ENCODE results near the gene RBM14.

The RBM14 gene

DNA sequence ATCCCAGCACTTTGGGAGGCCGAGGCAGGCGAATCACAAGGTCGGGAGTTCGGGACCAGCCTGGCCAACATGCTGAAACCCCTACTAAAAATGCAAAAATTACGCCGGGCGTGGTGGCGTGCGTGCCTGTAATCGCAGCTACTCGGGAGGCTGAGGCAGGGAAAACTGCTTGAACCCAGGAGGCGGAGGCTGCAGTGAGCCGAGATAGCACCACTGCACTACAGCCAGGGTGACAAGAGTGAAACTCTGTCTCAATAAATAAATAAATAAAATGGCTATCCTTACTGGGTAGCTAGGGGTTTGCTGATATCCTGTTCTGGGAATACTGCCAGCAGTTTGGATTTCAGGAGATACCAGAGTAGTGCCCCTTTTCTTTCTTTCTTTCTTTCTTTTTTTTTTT is 2.4 kb upstream of the RBM14 start:
- FAIRE-seq (no peak), DNase-seq (ENCODE audit: insufficient read length, low spot score) (no peak)
- TF ChIP-seq, protein P1, sequence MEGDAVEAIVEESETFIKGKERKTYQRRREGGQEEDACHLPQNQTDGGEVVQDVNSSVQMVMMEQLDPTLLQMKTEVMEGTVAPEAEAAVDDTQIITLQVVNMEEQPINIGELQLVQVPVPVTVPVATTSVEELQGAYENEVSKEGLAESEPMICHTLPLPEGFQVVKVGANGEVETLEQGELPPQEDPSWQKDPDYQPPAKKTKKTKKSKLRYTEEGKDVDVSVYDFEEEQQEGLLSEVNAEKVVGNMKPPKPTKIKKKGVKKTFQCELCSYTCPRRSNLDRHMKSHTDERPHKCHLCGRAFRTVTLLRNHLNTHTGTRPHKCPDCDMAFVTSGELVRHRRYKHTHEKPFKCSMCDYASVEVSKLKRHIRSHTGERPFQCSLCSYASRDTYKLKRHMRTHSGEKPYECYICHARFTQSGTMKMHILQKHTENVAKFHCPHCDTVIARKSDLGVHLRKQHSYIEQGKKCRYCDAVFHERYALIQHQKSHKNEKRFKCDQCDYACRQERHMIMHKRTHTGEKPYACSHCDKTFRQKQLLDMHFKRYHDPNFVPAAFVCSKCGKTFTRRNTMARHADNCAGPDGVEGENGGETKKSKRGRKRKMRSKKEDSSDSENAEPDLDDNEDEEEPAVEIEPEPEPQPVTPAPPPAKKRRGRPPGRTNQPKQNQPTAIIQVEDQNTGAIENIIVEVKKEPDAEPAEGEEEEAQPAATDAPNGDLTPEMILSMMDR (IDR thresholded peaks at IDR 0.05; ENCODE audit: insufficient read depth, missing control alignments) = no peak

GRCh38 chr11:66617155-66617834 is 865 bp downstream of the RBM14 start:
- TF ChIP-seq, protein P1 (IDR thresholded peaks at IDR 0.05; ENCODE audit: insufficient read depth, missing control alignments) = no peak
- DNase-seq (ENCODE audit: insufficient read length, low spot score) (no peak), FAIRE-seq (no peak)

GRCh38 chr11:66619080-66619554 is 2.7 kb downstream of the RBM14 start:
- TF ChIP-seq, protein P1 (IDR thresholded peaks at IDR 0.05; ENCODE audit: insufficient read depth, missing control alignments) = no peak
- no peak for FAIRE-seq
- no peak for DNase-seq (ENCODE audit: insufficient read length, low spot score)

GRCh38 chr11:66624450-66624849 is 8.0 kb downstream of the RBM14 start:
- DNase-seq (ENCODE audit: insufficient read length, low spot score) (no peak), FAIRE-seq (no peak)
- TF ChIP-seq, protein P1 (IDR thresholded peaks at IDR 0.05; ENCODE audit: insufficient read depth, missing control alignments) = no peak

DNA sequence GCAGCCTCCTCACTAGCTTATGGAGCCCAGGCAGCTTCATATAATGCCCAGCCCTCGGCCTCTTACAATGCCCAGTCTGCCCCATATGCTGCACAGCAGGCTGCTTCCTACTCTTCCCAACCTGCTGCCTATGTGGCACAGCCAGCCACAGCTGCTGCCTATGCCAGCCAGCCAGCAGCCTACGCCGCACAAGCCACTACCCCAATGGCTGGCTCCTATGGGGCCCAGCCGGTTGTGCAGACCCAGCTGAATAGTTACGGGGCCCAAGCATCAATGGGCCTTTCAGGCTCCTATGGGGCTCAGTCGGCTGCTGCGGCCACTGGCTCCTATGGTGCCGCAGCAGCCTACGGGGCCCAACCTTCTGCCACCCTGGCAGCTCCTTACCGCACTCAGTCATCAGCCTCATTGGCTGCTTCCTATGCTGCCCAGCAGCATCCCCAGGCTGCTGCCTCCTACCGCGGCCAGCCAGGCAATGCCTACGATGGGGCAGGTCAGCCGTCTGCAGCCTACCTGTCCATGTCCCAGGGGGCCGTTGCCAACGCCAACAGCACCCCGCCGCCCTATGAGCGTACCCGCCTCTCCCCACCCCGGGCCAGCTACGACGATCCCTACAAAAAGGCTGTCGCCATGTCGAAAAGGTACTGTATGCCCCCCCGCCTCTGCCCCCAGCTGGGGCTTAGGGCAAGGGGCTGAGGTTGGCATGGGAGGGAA is 8.8 kb downstream of the RBM14 start:
- FAIRE-seq = no peak
- TF ChIP-seq, protein P1 (IDR thresholded peaks at IDR 0.05; ENCODE audit: insufficient read depth, missing control alignments) = no peak
- no peak for DNase-seq (ENCODE audit: insufficient read length, low spot score)

DNA sequence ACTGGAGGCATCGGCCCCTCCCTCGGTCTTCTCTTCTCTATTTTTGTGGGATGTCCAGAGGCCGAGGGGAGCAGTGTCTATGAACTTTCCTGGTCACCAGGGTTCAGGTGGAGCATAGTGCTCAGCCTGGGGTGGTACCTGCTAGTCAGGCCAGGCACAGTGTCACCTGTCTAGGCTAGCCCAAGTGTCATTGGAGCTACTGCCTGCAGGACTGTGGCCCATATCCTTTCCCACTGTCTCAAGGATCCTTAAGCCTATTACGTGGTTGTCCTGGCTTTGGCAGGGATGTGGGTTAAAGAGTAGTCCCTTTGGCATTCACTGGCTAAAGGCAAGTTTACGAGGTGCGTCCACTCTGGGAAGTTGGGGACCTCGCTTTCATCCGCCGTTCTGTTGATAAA is 9.3 kb downstream of the RBM14 start:
- FAIRE-seq (no peak), DNase-seq (ENCODE audit: insufficient read length, low spot score) (no peak)
- TF ChIP-seq, protein P1 (IDR thresholded peaks at IDR 0.05; ENCODE audit: insufficient read depth, missing control alignments) = no peak

- DNase-seq (ENCODE audit: insufficient read length, low spot score) (no peak), FAIRE-seq (no peak)
- TF ChIP-seq, protein P1 (IDR thresholded peaks at IDR 0.05; ENCODE audit: insufficient read depth, missing control alignments) = no peak
These were observed 10.0 kb downstream of the RBM14 start for GRCh38 chr11:66626382-66626781.
